GM12878 (cell line): ENCODE data around the gene TCEANC. TPM values are rescaled to one million over a fixed set of nuclear protein-coding genes. Genes with fewer than 3 reads are reported as not detected.

ENCODE experiments used
- ASH2L ChIP-seq: fragments of 300-600, 200-600 bp; sonication (generic); IDR thresholded peaks from 2 replicates; pipeline ENCODE4 v1.6.1; 2017; ENCODE audit warnings: low read depth, mild to moderate bottlenecking, borderline replicate concordance
- BACH1 ChIP-seq: fragments of 450-650 bp; IDR thresholded peaks from 2 replicates; pipeline ENCODE4 v1.6.1; 2017; ENCODE audit warnings: mild to moderate bottlenecking, borderline replicate concordance
- BCLAF1 ChIP-seq: fragments of 450-650 bp; IDR thresholded peaks from 2 replicates; pipeline ENCODE4 v1.6.1; 2017; ENCODE audit warnings: antibody characterized with exemption, mild to moderate bottlenecking, moderate library complexity
- BMI1 ChIP-seq: fragments of 450-650 bp; IDR thresholded peaks from 2 replicates; pipeline ENCODE4 v1.6.1; 2016; ENCODE audit warnings: mild to moderate bottlenecking, moderate library complexity, borderline replicate concordance
- CBFB ChIP-seq: IDR thresholded peaks from 2 replicates; pipeline ENCODE4 v1.6.1; 2016; ENCODE audit warnings: antibody characterized with exemption, low read depth
- FOS ChIP-seq: IDR thresholded peaks from 3 replicates; pipeline ENCODE4 v1.6.1; 2011; ENCODE audit warnings: borderline replicate concordance; ENCODE audit not compliant: insufficient read length; ENCODE audit errors: extremely low read depth
- MLLT1 ChIP-seq: fragments of 450-650 bp; IDR thresholded peaks from 2 replicates; pipeline ENCODE4 v1.6.1; 2016; ENCODE audit warnings: mild to moderate bottlenecking
- MTA2 ChIP-seq: fragments of 450-650 bp; IDR thresholded peaks from 2 replicates; pipeline ENCODE4 v1.6.1; 2016; ENCODE audit warnings: low read depth, mild to moderate bottlenecking, moderate library complexity
- NFXL1 ChIP-seq: fragments of 450-650 bp; IDR thresholded peaks from 2 replicates; pipeline ENCODE4 v1.6.1; 2017; ENCODE audit warnings: antibody characterized with exemption, mild to moderate bottlenecking, borderline replicate concordance
- PAX8 ChIP-seq: fragments of 450-650 bp; IDR thresholded peaks from 2 replicates; pipeline ENCODE4 v1.6.1; 2017; ENCODE audit warnings: mild to moderate bottlenecking, moderate library complexity
- RB1 ChIP-seq: fragments of 450-650 bp; formaldehyde crosslinking; IDR thresholded peaks from 2 replicates; pipeline ENCODE4 v1.6.1; 2017; ENCODE audit warnings: mild to moderate bottlenecking, borderline replicate concordance
- SP1 ChIP-seq: IDR thresholded peaks from one replicate; pipeline ENCODE4 v1.6.1; 2011; ENCODE audit warnings: low read depth, low read length
- ZNF274 ChIP-seq: IDR thresholded peaks from one replicate; pipeline ENCODE4 v1.8.0; 2011; ENCODE audit not compliant: insufficient read length, insufficient read depth
- polyA plus RNA-seq, 11 experiments: library from polyadenylated mRNA; depleted of rRNA in 4 of 11; unstranded in 6 of 11; stranded (reverse) in 5 of 11; fragments of >200 nt; fragmentation: Nextera tagmentation in 4 of 11; fragmentation: Illumina TruSeq in 1 of 11; extraction: Ambion mirVana in 4 of 11; extraction: Trizol in 1 of 11; gene quantifications; 1 replicate in 1 of 11; 2 replicates in 10 of 11; pipeline versions ENCODE4 v1.2.1 to v1.2.3, GENCODE V29; 2011 to 2016; ENCODE audit warnings: inconsistent platforms in 2 of 11, missing spikeins in 2 of 11, low read depth in 1 of 11
- total RNA-seq, 4 experiments: library from RNA; depleted of rRNA in 3 of 4; stranded (reverse); fragments of >200 nt in 3 of 4; fragmentation: Illumina TruSeq in 1 of 4; extraction: Trizol in 1 of 4; gene quantifications; 2 replicates each; pipeline versions ENCODE4 v1.2.1 to v1.2.3, GENCODE V29; 2013 to 2021
- TF ChIP-seq, protein P1 (sequence below): IDR thresholded peaks from 2 replicates; pipeline ENCODE4 v1.6.1; 2011; ENCODE audit warnings: borderline replicate concordance, low read depth, mild to moderate bottlenecking, moderate library complexity, mixed read lengths, low read length; ENCODE audit not compliant: insufficient read depth; ENCODE audit errors: extremely low read length
- TF ChIP-seq, protein P2 (sequence below): IDR thresholded peaks from 2 replicates; pipeline ENCODE4 v1.6.1; 2012; ENCODE audit warnings: low read depth, low read length, improper control_type of control experiment
- TF ChIP-seq, protein P3 (sequence below): IDR thresholded peaks from 2 replicates; pipeline ENCODE4 v1.6.1; 2012; ENCODE audit warnings: mild to moderate bottlenecking, low read depth, low read length
- TF ChIP-seq, protein P4 (sequence below): fragments of 450-650 bp; IDR thresholded peaks from 2 replicates; pipeline ENCODE4 v1.6.1; 2018; ENCODE audit warnings: borderline replicate concordance, mild to moderate bottlenecking; ENCODE audit not compliant: partially characterized antibody

Gene TCEANC
- total and polyA plus RNA-seq, 10 of the 15 experiments (the other 5 are each of a cell fraction or from before 2014, with no cell fraction given) = 1.1 to 4.9 (median 2.9) TPM

DNA sequence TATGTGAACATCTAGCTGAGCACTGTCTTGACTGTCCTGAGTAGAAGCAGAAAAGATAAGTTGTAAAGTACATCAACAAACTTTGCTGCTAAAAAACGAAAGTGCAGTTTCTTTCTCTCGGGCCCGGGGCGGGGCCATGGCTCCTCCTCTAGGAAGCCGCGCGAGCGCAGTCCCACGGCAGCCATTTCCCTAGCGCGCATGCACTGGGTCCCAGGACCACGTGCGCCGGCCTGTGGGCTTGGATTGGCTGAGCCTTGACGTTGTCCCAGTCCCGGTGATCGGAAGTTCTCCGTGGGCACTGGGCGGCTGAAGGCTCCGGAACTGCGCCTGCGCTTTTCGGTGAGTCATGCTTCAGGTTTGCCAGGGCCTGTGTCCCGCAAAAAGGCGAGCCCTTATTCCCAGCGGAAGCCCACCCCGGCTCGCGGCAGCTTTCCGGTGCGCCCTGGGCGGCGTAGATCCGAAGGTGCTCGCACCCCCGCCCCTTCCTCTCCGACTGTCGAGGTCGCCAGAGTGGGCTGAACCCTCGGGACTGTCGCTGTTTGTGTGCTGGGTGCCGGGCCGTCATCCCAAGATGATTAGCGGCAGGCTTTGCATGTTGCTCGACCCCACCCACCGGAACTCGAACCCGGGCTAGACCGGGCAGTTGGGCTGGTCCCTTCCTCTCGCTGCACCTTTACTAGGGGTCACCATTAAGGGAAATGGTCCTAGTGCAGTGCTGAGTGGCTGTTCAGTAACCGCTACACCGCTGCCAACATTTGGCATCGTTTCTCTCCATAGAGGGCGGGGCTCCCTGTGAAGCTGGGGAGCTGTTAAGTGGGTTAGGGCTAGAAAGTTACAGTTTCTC is at the start of gene TCEANC (continued):
- TF ChIP-seq FOS = peak; percentile 35
- peak; percentile 68; the same call in 1 of the 2 replicates for TF ChIP-seq BACH1
- TF ChIP-seq ZNF274 = no peak
- TF ChIP-seq NFXL1 = no peak
- no peak for TF ChIP-seq ASH2L
- TF ChIP-seq, protein P1, sequence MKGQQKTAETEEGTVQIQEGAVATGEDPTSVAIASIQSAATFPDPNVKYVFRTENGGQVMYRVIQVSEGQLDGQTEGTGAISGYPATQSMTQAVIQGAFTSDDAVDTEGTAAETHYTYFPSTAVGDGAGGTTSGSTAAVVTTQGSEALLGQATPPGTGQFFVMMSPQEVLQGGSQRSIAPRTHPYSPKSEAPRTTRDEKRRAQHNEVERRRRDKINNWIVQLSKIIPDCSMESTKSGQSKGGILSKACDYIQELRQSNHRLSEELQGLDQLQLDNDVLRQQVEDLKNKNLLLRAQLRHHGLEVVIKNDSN = peak; percentile 96
- no peak for TF ChIP-seq BMI1
- TF ChIP-seq, protein P2, sequence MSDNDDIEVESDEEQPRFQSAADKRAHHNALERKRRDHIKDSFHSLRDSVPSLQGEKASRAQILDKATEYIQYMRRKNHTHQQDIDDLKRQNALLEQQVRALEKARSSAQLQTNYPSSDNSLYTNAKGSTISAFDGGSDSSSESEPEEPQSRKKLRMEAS = peak; percentile 94
- TF ChIP-seq MLLT1 = 0 out of 2 replicates have a peak, but pooled peaks have one; percentile 54
- TF ChIP-seq PAX8 = no peak
- no peak for TF ChIP-seq SP1
- TF ChIP-seq, protein P3, sequence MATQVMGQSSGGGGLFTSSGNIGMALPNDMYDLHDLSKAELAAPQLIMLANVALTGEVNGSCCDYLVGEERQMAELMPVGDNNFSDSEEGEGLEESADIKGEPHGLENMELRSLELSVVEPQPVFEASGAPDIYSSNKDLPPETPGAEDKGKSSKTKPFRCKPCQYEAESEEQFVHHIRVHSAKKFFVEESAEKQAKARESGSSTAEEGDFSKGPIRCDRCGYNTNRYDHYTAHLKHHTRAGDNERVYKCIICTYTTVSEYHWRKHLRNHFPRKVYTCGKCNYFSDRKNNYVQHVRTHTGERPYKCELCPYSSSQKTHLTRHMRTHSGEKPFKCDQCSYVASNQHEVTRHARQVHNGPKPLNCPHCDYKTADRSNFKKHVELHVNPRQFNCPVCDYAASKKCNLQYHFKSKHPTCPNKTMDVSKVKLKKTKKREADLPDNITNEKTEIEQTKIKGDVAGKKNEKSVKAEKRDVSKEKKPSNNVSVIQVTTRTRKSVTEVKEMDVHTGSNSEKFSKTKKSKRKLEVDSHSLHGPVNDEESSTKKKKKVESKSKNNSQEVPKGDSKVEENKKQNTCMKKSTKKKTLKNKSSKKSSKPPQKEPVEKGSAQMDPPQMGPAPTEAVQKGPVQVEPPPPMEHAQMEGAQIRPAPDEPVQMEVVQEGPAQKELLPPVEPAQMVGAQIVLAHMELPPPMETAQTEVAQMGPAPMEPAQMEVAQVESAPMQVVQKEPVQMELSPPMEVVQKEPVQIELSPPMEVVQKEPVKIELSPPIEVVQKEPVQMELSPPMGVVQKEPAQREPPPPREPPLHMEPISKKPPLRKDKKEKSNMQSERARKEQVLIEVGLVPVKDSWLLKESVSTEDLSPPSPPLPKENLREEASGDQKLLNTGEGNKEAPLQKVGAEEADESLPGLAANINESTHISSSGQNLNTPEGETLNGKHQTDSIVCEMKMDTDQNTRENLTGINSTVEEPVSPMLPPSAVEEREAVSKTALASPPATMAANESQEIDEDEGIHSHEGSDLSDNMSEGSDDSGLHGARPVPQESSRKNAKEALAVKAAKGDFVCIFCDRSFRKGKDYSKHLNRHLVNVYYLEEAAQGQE = no peak
- no peak for TF ChIP-seq BCLAF1
- peak; percentile 63; the same call in 1 of the 2 replicates for TF ChIP-seq RB1
- TF ChIP-seq CBFB = no peak
- TF ChIP-seq, protein P4, sequence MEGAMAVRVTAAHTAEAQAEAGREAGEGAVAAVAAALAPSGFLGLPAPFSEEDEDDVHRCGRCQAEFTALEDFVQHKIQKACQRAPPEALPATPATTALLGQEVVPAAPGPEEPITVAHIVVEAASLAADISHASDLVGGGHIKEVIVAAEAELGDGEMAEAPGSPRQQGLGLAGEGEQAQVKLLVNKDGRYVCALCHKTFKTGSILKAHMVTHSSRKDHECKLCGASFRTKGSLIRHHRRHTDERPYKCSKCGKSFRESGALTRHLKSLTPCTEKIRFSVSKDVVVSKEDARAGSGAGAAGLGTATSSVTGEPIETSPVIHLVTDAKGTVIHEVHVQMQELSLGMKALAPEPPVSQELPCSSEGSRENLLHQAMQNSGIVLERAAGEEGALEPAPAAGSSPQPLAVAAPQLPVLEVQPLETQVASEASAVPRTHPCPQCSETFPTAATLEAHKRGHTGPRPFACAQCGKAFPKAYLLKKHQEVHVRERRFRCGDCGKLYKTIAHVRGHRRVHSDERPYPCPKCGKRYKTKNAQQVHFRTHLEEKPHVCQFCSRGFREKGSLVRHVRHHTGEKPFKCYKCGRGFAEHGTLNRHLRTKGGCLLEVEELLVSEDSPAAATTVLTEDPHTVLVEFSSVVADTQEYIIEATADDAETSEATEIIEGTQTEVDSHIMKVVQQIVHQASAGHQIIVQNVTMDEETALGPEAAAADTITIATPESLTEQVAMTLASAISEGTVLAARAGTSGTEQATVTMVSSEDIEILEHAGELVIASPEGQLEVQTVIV = no peak
- no peak for TF ChIP-seq MTA2
